Activated CD4-positive, alpha-beta T cell treated with anti-CD3 and anti-CD28 coated beads, Interleukin-10, Interleukin-2, amounts not matched to agents 100 ng/mL and 50 ng/mL, durations not matched to agents 16 hours and 8 hours (primary cell): ENCODE data around the gene ERFE.

Experiments
- DNase-seq: peaks from one replicate; pipeline ENCODE4 v3.0.0-alpha.2; 2020

Gene ERFE

GRCh38 chr2:238140040-238140439, 18.7 kb upstream of the ERFE start:
- no peak for DNase-seq

- no peak for DNase-seq
These were observed 17.8 kb upstream of the ERFE start for GRCh38 chr2:238140721-238141540.

GRCh38 chr2:238141541-238142318, 17.0 kb upstream of the ERFE start:
- DNase-seq: no peak

GRCh38 chr2:238142382-238143205, 16.2 kb upstream of the ERFE start:
- DNase-seq: no peak

GRCh38 chr2:238143239-238143951, 15.4 kb upstream of the ERFE start:
- no peak for DNase-seq

- DNase-seq: no peak
These were observed 14.5 kb upstream of the ERFE start for GRCh38 chr2:238144262-238144661.

- no peak for DNase-seq
These were observed 13.7 kb upstream of the ERFE start for GRCh38 chr2:238145046-238145445.

GRCh38 chr2:238145851-238146250, 12.9 kb upstream of the ERFE start:
- DNase-seq: no peak

- DNase-seq: no peak
These were observed 11.8 kb upstream of the ERFE start for GRCh38 chr2:238146884-238147544.

- no peak for DNase-seq
These were observed 9.8 kb upstream of the ERFE start for GRCh38 chr2:238148981-238149380.

- DNase-seq: no peak
These were observed 8.8 kb upstream of the ERFE start for GRCh38 chr2:238149841-238150572.

- no peak for DNase-seq
These were observed 8.1 kb upstream of the ERFE start for GRCh38 chr2:238150686-238151085.

GRCh38 chr2:238151205-238151604, 7.6 kb upstream of the ERFE start:
- DNase-seq: no peak

- no peak for DNase-seq
These were observed 7.0 kb upstream of the ERFE start for GRCh38 chr2:238151628-238152235.

GRCh38 chr2:238152771-238153688, 5.7 kb upstream of the ERFE start:
- DNase-seq: no peak

GRCh38 chr2:238154570-238154969, 4.2 kb upstream of the ERFE start:
- no peak for DNase-seq

- no peak for DNase-seq
These were observed 3.6 kb upstream of the ERFE start for GRCh38 chr2:238155051-238155760.

- no peak for DNase-seq
These were observed 2.7 kb upstream of the ERFE start for GRCh38 chr2:238155761-238156694.
